GM10847 (cell line): ENCODE measurements around the gene NKG7.

Experiments used
- POLR2A ChIP-seq: IDR thresholded peaks from 2 replicates; pipeline ENCODE4 v1.6.1; 2011; ENCODE audit not compliant: insufficient read length; ENCODE audit errors: extremely low read depth

Gene NKG7

DNA sequence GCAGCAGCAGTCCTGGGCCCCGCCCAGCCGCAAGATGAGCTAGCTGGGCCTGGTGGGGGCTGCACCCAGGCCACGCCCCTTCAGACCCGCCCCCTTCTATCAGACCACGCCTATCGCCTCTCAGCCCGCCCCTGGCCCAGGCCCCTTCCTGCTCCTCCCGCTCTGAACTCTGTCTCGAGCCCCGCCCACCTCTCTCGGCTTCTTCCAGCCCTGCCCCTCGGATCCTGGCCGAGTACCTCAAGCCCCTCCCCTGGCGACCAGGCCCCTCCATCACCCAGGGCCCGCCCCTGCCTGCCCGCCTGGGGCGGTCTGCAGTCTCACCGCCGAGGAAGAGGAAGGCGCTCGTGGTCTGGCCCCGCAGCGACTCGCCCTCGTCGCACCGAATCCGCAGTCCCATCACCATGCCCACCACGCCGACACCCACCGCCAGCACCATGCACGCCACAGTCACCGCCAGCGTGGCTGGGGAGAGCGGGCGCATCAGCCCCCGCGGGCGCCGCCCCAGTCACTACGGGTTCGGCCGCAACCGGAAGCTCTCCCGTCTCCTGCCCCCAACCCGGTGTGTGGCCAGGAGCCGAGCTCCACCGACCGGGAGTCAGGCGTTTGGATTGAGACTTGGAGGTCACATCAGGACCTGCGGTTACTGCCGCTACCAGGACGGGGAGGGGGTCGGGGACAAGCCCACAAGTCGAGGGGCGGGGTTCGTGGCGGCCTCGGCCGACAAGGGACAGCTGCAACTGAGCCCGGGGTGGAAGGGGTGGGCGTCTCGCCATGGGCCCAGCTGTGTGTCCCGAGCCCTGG, 4.7 kb downstream of the NKG7 start:
- TF ChIP-seq POLR2A, result peak; percentile 67

DNA sequence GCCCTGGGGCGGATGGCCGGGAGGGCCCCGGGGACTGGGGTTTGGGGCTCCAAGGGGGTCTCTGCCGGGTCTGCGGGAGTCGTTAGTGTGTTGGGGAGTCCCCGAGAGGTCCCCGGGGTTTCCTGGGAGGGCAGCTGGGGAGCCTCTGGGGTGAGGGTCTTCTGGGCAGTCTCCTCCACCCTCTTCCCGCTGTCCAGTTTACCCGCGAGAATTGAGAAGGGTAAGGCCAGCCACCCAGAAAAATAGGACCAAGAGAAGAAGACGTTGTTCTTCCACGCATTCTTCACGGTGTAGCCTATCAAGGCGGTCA, 5.2 kb downstream of the NKG7 start:
- TF ChIP-seq POLR2A, result no peak

DNA sequence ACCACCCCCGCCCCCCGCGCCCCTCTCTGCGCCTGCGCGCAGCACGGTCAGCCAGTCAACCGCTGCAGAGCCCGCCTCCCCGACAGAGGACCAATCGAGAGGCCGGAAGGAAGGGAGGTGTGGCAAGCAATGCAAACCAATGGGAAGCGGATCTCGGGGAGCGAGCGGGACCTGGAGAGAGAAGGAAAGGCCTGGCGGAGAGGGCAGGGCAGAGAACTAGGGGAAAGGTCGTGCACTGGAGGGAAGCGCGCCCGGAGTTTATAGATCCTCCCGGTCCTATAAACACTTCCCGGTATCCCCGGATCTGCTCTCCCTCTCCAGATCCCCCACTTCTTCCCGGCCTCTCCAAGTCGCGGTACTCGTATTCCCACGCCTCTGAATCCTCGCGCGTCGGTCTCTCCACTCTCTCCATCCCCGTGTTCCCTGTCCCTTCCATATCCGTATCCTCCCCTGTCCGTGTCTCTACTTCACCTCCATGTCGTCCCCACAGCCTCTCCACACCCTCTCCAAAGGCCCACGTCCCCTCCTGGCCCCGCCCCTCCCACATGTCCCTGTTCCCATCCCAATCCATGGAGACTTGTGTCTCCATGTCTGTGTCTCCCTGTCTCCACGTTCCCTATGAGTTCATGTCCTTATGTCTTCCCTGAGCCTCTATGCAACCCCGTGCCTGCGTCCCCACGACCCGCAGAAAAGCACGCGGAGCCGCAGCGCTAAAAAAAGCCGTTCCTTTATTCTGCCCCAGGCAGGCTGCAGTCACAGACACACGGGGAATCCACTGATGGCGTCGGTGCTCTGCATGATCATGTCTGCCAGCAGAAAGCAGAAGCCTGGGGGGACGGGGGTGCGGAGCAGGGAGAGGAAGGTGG, 5.8 kb downstream of the NKG7 start:
- peak; percentile 39 for TF ChIP-seq POLR2A

DNA sequence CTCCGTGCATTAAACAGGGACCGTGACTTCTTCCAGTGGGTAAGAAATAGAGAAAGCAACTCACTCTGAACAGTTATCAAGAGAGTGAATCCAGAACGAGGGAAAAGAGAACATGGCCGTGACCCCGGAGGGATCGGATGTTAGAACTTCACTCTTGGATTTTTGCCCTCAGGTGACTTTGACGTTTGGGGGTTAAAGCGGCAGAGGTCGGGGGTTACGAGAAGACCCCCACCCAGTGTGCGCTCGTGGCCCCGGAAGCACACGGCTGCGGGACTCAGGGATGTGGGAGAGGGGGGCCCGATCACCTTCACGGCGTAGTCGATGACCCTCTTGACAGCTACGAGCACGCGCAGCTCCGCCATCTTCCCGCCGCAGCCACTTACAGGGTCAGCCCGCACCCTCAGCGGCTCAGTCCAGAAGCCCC, 6.5 kb downstream of the NKG7 start, which contains the start of gene ETFB:
Gene ETFB (minus strand): TSS at position 424 of the 424 bp plus-strand sequence. CDS start 62 bp downstream, at position 362.
- peak; percentile 69 for TF ChIP-seq POLR2A

DNA sequence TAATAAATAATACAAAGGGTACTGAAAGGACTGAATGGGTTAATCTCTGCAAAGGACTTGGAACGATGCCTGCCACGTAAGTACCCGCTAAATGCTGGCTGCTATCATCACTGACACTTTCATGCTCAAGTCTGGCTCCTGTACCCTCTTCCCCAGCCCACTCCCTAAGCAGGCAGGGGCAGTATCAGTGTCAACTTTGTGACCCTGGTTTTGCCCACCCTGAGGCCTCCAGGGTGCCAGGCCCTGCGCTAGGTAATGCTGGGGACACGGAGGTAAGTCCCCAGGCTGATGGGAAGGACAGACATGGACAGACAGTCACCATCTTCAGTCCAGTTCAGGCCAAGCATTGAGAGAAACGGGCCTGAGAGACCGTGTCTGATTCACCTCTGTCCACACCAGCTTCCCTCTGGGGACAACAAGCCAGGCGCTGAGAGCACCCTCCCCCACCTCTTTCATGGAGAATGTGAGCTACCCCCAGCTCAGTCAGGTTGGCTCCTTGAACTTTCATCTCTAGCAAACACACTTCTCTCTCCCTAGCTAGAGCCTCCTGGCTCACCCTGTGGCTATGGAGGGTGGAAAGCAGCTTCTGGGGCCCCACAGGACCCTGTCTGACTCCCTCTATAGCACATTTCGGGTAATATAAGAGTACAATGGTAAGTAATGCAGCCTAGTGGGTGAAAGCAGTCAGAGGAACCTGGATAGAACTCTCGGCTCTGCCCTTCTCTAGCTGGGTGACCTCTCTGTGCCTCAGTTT, 7.1 kb downstream of the NKG7 start:
- TF ChIP-seq POLR2A, result no peak

DNA sequence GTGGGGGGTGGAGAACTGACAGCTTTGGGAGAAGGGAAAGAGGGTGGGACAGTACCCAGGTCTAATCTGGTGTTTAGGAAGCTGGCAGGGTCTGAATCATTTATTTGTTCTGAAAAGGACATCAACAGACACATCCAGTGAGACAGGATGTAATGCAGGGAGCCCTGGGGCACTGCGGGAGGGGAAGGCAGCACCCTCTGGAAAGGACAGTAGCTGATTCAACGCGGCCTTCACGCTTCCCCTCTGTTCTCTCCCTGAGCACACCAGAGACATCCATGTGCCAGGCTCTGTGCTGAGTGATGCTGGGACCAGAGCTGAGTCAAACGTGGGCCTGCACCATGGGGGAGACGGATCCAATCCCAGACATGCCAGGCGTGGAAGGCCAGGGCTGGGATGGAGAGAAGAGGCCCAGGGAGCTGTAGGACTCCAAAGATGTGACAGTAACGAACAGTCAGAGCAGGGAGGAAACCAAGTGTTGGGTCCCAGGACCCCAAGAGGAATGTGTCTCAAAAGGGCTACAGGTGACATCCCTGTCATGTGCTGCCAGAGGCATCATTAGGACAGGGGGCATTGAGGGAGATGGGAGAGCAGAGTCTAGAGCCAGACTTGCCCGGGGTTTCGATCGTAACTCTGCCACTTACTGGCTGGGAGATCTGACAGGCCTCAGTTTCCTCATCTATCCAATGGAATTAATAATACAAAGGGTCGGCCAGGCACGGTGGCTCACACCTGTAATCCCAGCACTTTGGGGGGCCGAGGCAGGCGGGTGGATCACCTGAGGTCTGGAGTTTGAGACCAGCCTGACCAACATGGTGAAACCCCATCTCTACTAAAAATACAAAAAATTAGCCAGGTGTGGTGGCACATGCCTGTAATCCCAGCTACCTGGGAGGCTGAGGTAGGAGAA, 8.0 kb downstream of the NKG7 start:
- TF ChIP-seq POLR2A, result no peak

DNA sequence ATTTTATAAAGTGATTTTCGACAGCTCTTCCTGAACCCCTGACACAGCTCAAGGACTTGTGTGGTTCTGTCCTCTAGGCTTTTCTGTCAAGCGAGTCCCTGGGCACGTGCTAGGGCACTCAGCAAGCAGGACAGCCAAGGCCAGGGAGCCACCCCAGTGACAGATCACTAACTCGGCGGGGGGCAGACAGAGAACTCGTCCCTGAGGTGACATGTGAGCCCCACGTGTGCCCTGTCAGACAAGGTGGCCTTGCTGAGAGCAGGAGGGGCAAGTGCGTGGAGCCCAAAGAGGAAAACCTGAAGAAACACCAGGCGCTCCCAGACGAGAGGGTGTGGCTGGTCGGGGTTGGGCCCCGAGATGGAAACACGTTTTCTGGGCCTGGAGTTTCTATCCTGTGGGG, 11.2 kb downstream of the NKG7 start:
- no peak for TF ChIP-seq POLR2A

DNA sequence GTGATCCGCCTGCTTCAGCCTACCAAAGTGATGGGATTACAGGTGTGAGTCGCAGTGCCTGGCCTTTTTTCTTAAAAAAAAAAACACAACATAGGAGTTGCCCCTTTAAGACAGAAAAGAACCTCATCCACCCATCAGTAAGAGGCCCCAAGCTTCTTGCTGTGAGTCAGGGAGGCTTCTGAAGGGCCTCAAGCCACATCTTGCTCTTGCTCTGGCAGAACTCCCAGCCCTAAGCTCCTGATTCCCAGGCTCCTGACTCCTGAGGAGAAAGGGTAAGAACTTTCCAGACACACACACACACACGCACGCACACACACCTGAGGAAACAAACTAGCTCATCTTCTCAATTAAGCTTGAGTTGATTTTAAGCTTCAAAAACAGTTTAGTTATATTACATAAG, 13.2 kb downstream of the NKG7 start:
- TF ChIP-seq POLR2A, result no peak

DNA sequence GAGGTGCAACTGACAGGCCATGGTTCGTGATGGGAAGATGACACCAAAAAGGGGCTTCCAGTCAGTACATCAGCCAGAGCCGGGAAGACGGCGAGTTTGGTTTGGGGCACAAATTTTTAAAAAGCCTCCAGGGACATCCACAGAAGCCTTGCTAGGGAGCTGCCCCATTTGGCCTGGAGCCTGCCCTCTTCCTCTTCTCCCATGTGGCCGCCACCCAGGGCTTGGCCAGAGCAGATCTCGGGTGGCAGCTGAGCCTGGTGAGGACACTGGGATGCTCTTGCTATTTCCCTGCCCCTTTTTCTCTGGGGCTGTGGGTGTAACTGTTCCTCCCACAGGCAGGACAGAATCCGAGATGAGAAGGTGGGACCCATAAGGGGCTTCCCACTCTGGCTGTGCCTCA, 14.5 kb downstream of the NKG7 start:
- TF ChIP-seq POLR2A, result no peak

DNA sequence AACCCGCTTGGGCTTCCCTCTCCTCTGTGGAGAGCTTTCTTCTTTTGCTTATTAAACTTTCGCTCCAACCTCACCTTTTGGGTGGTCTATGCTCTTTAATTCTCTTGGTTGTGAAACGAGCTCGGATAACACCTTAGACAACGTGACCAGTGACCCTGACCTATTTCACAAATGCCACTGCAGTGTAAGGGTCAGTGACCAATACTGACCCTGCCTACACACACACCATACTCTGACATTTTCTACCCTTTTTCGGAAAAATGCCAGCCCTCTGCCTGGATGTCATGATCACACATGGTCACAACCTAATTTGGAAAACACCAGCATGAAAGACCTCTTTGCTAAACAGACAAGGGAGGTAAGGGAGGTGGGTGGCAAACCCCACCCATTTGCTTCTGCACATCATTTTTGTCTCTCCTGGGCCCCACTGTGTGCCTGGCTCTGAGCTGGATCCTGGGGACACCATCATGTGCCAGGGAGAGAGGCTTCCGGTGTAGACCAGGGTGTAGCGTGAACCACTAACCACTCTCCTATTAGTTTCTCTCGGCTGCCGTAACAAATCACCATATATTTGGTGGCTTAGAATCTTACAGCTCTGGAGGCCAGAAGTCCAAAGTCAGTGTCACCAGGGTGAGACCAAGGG, 16.2 kb downstream of the NKG7 start:
- TF ChIP-seq POLR2A, result no peak

DNA sequence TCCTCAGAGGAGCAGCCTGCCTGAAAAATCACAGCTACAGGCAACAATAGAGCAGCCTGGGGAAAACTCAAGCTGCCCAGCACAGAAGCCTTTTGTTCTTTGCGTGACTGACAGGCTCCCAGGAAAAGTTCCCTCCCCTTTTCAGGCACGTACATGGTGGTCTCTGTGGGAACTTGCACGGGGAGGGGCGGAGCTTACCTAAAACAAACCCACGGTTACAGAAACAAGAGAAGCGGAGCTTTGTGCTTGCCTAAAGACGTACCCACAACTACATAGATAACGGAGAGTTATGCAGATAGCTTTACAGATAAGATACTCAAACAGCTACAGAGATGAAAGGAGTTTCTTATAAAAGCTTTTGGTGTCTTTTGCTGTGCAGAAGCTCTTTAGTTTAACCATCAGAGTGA, 17.7 kb downstream of the NKG7 start:
- no peak for TF ChIP-seq POLR2A

DNA sequence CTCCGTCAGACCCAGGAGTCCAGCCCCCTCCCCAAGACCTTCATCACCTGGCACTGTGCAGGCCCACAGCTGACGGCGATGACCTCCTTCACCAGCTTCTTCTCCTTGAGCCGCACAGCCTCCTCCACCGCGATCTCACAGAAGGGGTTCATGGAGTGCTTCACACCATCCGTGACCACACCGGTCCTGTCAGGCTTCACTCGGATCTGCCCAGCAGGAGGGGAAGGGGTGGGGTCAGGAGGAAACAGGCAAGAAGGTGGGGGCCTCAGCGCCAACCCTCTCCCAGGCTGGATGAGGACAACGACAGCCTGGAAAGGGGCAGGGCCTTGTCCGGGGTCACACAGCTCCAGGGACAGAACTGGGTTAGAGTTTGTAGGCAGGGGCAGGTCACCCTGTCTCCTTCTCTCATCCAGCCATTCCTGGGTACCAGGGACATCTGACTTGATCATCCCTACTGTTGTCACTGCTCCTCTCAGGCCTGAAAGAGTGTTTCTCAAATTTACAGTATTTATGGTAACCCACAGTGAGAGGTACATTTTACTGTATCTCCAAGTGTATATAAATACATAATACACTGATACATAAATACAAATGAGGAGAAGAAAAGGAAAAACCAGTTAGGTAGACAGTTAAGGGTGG, 18.2 kb downstream of the NKG7 start:
- TF ChIP-seq POLR2A, result no peak

DNA sequence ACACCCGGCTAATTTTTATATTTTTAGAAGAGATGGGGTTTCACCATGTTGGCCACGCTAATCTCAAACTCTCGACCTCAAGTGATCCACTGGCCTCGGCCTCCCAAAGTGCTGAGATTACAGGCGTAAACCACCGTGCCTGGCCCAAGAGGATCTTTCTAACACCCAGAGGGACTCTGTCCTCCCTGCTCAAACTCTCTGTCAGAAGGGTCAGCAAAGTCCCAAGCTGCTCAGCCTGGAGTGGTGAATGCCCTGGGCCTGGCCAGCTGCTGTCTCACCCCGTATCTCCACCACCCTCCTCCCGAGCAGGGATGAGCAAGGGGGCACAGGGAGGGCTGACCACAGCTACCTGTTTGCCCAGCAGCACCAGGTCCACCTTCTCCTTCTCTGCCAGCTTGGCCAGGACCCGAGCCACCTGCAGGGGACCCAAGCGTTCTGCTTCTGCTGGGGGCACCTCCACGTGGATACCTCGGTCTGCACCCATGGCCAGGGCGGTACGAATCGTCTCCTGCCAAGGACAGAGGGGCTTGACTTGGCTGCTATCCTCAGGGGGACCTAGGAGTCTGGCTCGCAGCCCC, 19.6 kb downstream of the NKG7 start:
- no peak for TF ChIP-seq POLR2A
